GM12891 (cell line): Measurements from ENCODE around the gene WFDC11.

ENCODE experiments used
- PAX5 ChIP-seq: IDR thresholded peaks from 2 replicates; pipeline ENCODE4 v1.6.1; 2011; ENCODE audit warnings: low read length, moderate library complexity, mild to moderate bottlenecking; ENCODE audit not compliant: insufficient read depth, severe bottlenecking
- POLR2A ChIP-seq: IDR thresholded peaks from 2 replicates; pipeline ENCODE4 v1.6.1; 2011; ENCODE audit warnings: low read depth, low read length, control low read depth
- POLR2AphosphoS5 ChIP-seq: IDR thresholded peaks from 2 replicates; pipeline ENCODE4 v1.6.1; 2011; ENCODE audit warnings: low read depth, low read length, control low read depth
- POU2F2 ChIP-seq: IDR thresholded peaks from 2 replicates; pipeline ENCODE4 v1.6.1; 2011; ENCODE audit warnings: low read depth, mild to moderate bottlenecking, control low read depth, low read length, moderate library complexity
- SPI1 ChIP-seq: IDR thresholded peaks from 2 replicates; pipeline ENCODE4 v1.6.1; 2011; ENCODE audit warnings: low read depth, low read length, control low read depth
- TAF1 ChIP-seq: IDR thresholded peaks from 2 replicates; pipeline ENCODE4 v1.6.1; 2011; ENCODE audit warnings: low read depth, low read length, control low read depth

- TF ChIP-seq POLR2A (no peak), SPI1 (no peak), POLR2AphosphoS5 (no peak), TAF1 (no peak), PAX5 (no peak), POU2F2 (no peak)
Observed at GRCh38 chr20:45612314-45612713, 57.7 kb downstream of the WFDC11 start.
